ENCODE data around the gene TXNRD3. TPM values are rescaled to one million over a fixed set of nuclear protein-coding genes. Genes with fewer than 3 reads are reported as not detected.
A peak's percentile ranks its signal among the peaks of the same experiment; 100 is the strongest.

TXNRD3 gene
- total and polyA plus RNA-seq, 2 experiments from 2014 or later: 15.7 to 16.2 TPM

- no peaks in the 10 kb centered on the region for H3K9me3 ChIP-seq (ENCODE audit: low read depth)
- no peaks in the 10 kb centered on the region for H4K20me1 ChIP-seq (ENCODE audit: insufficient read depth)
- H3F3A ChIP-seq (ENCODE audit: insufficient read depth): no peaks in the 10 kb centered on the region
- no peak overlapping the region for H2AFZ ChIP-seq
- DNase-seq: no peak
- no peak overlapping the region for H3K9ac ChIP-seq
- TF ChIP-seq EZH2 (IDR thresholded peaks at IDR 0.05; ENCODE audit: insufficient read depth, poor library complexity, severe bottlenecking) (no peak), EZH2phosphoT487 (IDR thresholded peaks at IDR 0.05; ENCODE audit: insufficient read depth, low read depth) (no peak)
- H3K9me2 ChIP-seq (ENCODE audit: insufficient read depth): no peaks in the 10 kb centered on the region
- H3K4me1 ChIP-seq (ENCODE audit: insufficient read depth): no peaks in the 10 kb centered on the region
- no peaks in the 10 kb centered on the region for H3K36me3 ChIP-seq (ENCODE audit: low read depth)
- no peaks in the 10 kb centered on the region for H3K27me3 ChIP-seq (replicated peaks; ENCODE audit: insufficient read depth)
- 66 to 75% methylated on average over 15 of the region's 15 CpGs for WGBS, 2 experiments (ENCODE audit: low coverage in 1 of 2, low lambda C conversion rate in 2 of 2, missing lambda C conversion rate in 2 of 2)
- H3K79me2 ChIP-seq (ENCODE audit: insufficient read depth): no peaks in the 10 kb centered on the region
- H3K27ac ChIP-seq: no peak overlapping the region
- no peak overlapping the region for H3K4me3 ChIP-seq
- in situ Hi-C loops (cut with MboI): no loop called here
- H3K4me2 ChIP-seq (ENCODE audit: unreplicated experiment): no peak overlapping the region
Measured at GRCh38 chr3:126573492-126574117, 81.3 kb downstream of the TXNRD3 start.

- Histone ChIP-seq H3K4me1 (ENCODE audit: insufficient read depth) (no peaks in the 10 kb centered on the region), H3K79me2 (ENCODE audit: insufficient read depth) (no peaks in the 10 kb centered on the region), H3K27me3 (replicated peaks; ENCODE audit: insufficient read depth) (peaks cover 4% of the 10 kb centered on the region; the same call in 1 of the 2 replicates), H3K27ac (no peak overlapping the region), H2AFZ (no peak overlapping the region), H4K20me1 (ENCODE audit: insufficient read depth) (no peaks in the 10 kb centered on the region), H3K9ac (no peak overlapping the region), H3K9me3 (ENCODE audit: low read depth) (no peaks in the 10 kb centered on the region), H3F3A (ENCODE audit: insufficient read depth) (no peaks in the 10 kb centered on the region), H3K4me2 (ENCODE audit: unreplicated experiment) (no peak overlapping the region), H3K9me2 (ENCODE audit: insufficient read depth) (no peaks in the 10 kb centered on the region), H3K36me3 (ENCODE audit: low read depth) (no peaks in the 10 kb centered on the region), H3K4me3 (no peak overlapping the region)
- in situ Hi-C loops (cut with MboI): no loop called here
- no peak for DNase-seq
- no peak for TF ChIP-seq EZH2 (IDR thresholded peaks at IDR 0.05; ENCODE audit: insufficient read depth, poor library complexity, severe bottlenecking)
- no peak for TF ChIP-seq EZH2phosphoT487 (IDR thresholded peaks at IDR 0.05; ENCODE audit: insufficient read depth, low read depth)
- 75 to 86% methylated on average over 7 of the region's 7 CpGs for WGBS, 2 experiments (ENCODE audit: low coverage in 1 of 2, low lambda C conversion rate in 2 of 2, missing lambda C conversion rate in 2 of 2)
Measured at GRCh38 chr3:126571078-126571477, 83.8 kb downstream of the TXNRD3 start.

GRCh38 chr3:126570103-126570541 lies 84.8 kb downstream of the TXNRD3 start:
- no peaks in the 10 kb centered on the region for H3K4me1 ChIP-seq (ENCODE audit: insufficient read depth)
- H3F3A ChIP-seq (ENCODE audit: insufficient read depth): no peaks in the 10 kb centered on the region
- H3K27me3 ChIP-seq (replicated peaks; ENCODE audit: insufficient read depth): peaks cover 4% of the 10 kb centered on the region; the same call in 1 of the 2 replicates
- no peaks in the 10 kb centered on the region for H4K20me1 ChIP-seq (ENCODE audit: insufficient read depth)
- no peak for TF ChIP-seq EZH2 (IDR thresholded peaks at IDR 0.05; ENCODE audit: insufficient read depth, poor library complexity, severe bottlenecking)
- TF ChIP-seq EZH2phosphoT487 (IDR thresholded peaks at IDR 0.05; ENCODE audit: insufficient read depth, low read depth): no peak
- DNase-seq: peak; percentile 7
- H3K9me2 ChIP-seq (ENCODE audit: insufficient read depth): no peaks in the 10 kb centered on the region
- H3K9ac ChIP-seq: no peak overlapping the region
- H3K4me2 ChIP-seq (ENCODE audit: unreplicated experiment): no peak overlapping the region
- in situ Hi-C loops (cut with MboI): no loop called here
- no peak overlapping the region for H3K27ac ChIP-seq
- no peak overlapping the region for H2AFZ ChIP-seq
- WGBS, 2 experiments (ENCODE audit: low coverage in 1 of 2, low lambda C conversion rate in 2 of 2, missing lambda C conversion rate in 2 of 2): 67% methylated on average over 6 of the region's 6 CpGs
- H3K36me3 ChIP-seq (ENCODE audit: low read depth): no peaks in the 10 kb centered on the region
- no peaks in the 10 kb centered on the region for H3K79me2 ChIP-seq (ENCODE audit: insufficient read depth)
- H3K9me3 ChIP-seq (ENCODE audit: low read depth): no peaks in the 10 kb centered on the region
- no peak overlapping the region for H3K4me3 ChIP-seq

- no peak overlapping the region for H3K4me3 ChIP-seq
- in situ Hi-C loops (cut with MboI): no loop called here
- H3K36me3 ChIP-seq (ENCODE audit: low read depth): no peaks in the 10 kb centered on the region
- H4K20me1 ChIP-seq (ENCODE audit: insufficient read depth): no peaks in the 10 kb centered on the region
- no peaks in the 10 kb centered on the region for H3F3A ChIP-seq (ENCODE audit: insufficient read depth)
- no peak overlapping the region for H3K9ac ChIP-seq
- peaks cover 4% of the 10 kb centered on the region; the same call in 1 of the 2 replicates for H3K27me3 ChIP-seq (replicated peaks; ENCODE audit: insufficient read depth)
- no peak overlapping the region for H3K4me2 ChIP-seq (ENCODE audit: unreplicated experiment)
- DNase-seq: no peak
- no peak for TF ChIP-seq EZH2 (IDR thresholded peaks at IDR 0.05; ENCODE audit: insufficient read depth, poor library complexity, severe bottlenecking)
- TF ChIP-seq EZH2phosphoT487 (IDR thresholded peaks at IDR 0.05; ENCODE audit: insufficient read depth, low read depth): no peak
- H3K9me3 ChIP-seq (ENCODE audit: low read depth): no peaks in the 10 kb centered on the region
- H3K9me2 ChIP-seq (ENCODE audit: insufficient read depth): no peaks in the 10 kb centered on the region
- no peak overlapping the region for H3K27ac ChIP-seq
- no peak overlapping the region for H2AFZ ChIP-seq
- H3K4me1 ChIP-seq (ENCODE audit: insufficient read depth): no peaks in the 10 kb centered on the region
- no peaks in the 10 kb centered on the region for H3K79me2 ChIP-seq (ENCODE audit: insufficient read depth)
- 73 to 75% methylated on average over 9 of the region's 9 CpGs for WGBS, 2 experiments (ENCODE audit: low coverage in 1 of 2, low lambda C conversion rate in 2 of 2, missing lambda C conversion rate in 2 of 2)
Measured at GRCh38 chr3:126569390-126569975, 85.4 kb downstream of the TXNRD3 start.
